Measurements from ENCODE around the gene DNAH12. TPM values are rescaled to one million over a fixed set of nuclear protein-coding genes. Genes with fewer than 3 reads are reported as not detected.
"Not testable (repeated sequence)": the region's sequence is repeated elsewhere in the genome, so short reads cannot be mapped to it uniquely, and the experiment has no call there.

DNAH12 gene
- total and polyA plus RNA-seq, 4 donors = 0.05 to 0.08 (median 0.08) TPM; not detected in 1

DNA sequence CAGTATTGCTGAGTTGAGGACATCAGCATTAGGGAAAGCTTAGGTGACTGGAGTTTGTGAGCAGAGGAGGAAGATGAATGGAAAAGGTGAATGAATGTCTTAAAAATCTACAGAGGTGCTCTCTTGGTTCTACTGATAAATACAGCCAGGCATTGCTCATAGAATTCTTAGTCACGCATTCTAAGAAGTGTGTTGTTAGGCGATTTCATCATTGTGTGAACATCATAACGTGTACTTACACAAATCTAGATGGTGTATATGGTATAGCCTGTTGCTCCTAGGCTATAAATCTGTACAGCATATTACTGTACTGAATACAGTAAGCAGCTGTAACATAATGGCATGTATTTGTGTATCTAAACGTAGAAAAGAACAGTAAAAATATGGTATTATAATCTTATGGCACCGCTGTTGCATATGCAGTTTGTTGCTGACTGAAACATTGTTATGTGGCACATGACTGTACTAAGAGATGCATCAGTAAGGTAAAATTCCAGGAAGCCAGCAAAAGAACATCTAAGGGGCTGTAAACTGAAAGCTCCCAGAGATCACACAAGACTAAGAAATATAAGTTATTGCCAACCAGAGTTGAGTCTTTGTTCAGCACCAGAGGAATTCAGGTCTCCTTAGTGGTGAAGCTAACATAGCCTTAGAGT, 208.7 kb downstream of the DNAH12 start:
- 88% methylated on average over 5 of the region's 5 CpGs for WGBS
- Histone ChIP-seq H3K4me1 (ENCODE audit: control insufficient read depth in 4 of 4, insufficient read depth in 4 of 4, low read length in 3 of 4) (no peaks in the 10 kb centered on the region), H3K4me3 (ENCODE audit: low read depth in 1 of 3, low read length in 3 of 3) (no peak overlapping the region), H3K9ac (ENCODE audit: low read depth in 1 of 2, low read length in 2 of 2) (no peak overlapping the region), H3K27ac (ENCODE audit: low read depth in 1 of 2, low read length in 2 of 2) (no peak overlapping the region), H3K36me3 (ENCODE audit: control insufficient read depth in 4 of 4, insufficient read depth in 3 of 4, low read depth in 1 of 4, low read length in 3 of 4) (no peaks in the 10 kb centered on the region), H3K27me3 (ENCODE audit: control insufficient read depth in 4 of 4, insufficient read depth in 4 of 4, low read length in 3 of 4) (no peaks in the 10 kb centered on the region), H3K9me3 (ENCODE audit: control insufficient read depth in 4 of 4, low read length in 3 of 4) (peaks cover 0 to 1% (median 0%) of the 10 kb centered on the region in 4 donors)
- TF ChIP-seq FOXA1 (IDR thresholded peaks at IDR 0.05) = no peak
- TF ChIP-seq GABPA (IDR thresholded peaks at IDR 0.05 in 1 of 2, conservative IDR thresholded peaks at IDR 0.05 in 1 of 2) = no peak
- TF ChIP-seq SP1 (IDR thresholded peaks at IDR 0.05) = no peak
- TF ChIP-seq HNF4G (IDR thresholded peaks at IDR 0.05) = no peak
- TF ChIP-seq, protein P1, sequence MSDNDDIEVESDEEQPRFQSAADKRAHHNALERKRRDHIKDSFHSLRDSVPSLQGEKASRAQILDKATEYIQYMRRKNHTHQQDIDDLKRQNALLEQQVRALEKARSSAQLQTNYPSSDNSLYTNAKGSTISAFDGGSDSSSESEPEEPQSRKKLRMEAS (IDR thresholded peaks at IDR 0.05) = no peak
- TF ChIP-seq, protein P2, sequence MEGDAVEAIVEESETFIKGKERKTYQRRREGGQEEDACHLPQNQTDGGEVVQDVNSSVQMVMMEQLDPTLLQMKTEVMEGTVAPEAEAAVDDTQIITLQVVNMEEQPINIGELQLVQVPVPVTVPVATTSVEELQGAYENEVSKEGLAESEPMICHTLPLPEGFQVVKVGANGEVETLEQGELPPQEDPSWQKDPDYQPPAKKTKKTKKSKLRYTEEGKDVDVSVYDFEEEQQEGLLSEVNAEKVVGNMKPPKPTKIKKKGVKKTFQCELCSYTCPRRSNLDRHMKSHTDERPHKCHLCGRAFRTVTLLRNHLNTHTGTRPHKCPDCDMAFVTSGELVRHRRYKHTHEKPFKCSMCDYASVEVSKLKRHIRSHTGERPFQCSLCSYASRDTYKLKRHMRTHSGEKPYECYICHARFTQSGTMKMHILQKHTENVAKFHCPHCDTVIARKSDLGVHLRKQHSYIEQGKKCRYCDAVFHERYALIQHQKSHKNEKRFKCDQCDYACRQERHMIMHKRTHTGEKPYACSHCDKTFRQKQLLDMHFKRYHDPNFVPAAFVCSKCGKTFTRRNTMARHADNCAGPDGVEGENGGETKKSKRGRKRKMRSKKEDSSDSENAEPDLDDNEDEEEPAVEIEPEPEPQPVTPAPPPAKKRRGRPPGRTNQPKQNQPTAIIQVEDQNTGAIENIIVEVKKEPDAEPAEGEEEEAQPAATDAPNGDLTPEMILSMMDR (IDR thresholded peaks at IDR 0.05; ENCODE audit: low read depth, low read length, missing input control) = no peak
- TF ChIP-seq RXRA (IDR thresholded peaks at IDR 0.05) = no peak
- TF ChIP-seq, protein P3, sequence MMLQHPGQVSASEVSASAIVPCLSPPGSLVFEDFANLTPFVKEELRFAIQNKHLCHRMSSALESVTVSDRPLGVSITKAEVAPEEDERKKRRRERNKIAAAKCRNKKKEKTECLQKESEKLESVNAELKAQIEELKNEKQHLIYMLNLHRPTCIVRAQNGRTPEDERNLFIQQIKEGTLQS (IDR thresholded peaks at IDR 0.05) = no peak
- no peak for TF ChIP-seq RAD21 (IDR thresholded peaks at IDR 0.05)
- TF ChIP-seq TAF1 (conservative IDR thresholded peaks at IDR 0.05) = no peak
- TF ChIP-seq NR2F2 (IDR thresholded peaks at IDR 0.05) = no peak
- no peak for TF ChIP-seq YY1 (IDR thresholded peaks at IDR 0.05)
- TF ChIP-seq, protein P4, sequence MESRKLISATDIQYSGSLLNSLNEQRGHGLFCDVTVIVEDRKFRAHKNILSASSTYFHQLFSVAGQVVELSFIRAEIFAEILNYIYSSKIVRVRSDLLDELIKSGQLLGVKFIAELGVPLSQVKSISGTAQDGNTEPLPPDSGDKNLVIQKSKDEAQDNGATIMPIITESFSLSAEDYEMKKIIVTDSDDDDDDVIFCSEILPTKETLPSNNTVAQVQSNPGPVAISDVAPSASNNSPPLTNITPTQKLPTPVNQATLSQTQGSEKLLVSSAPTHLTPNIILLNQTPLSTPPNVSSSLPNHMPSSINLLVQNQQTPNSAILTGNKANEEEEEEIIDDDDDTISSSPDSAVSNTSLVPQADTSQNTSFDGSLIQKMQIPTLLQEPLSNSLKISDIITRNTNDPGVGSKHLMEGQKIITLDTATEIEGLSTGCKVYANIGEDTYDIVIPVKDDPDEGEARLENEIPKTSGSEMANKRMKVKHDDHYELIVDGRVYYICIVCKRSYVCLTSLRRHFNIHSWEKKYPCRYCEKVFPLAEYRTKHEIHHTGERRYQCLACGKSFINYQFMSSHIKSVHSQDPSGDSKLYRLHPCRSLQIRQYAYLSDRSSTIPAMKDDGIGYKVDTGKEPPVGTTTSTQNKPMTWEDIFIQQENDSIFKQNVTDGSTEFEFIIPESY (IDR thresholded peaks at IDR 0.05) = no peak
- TF ChIP-seq JUND (IDR thresholded peaks at IDR 0.05) = no peak
- DNase-seq (ENCODE audit: low spot score) = no peak

DNA sequence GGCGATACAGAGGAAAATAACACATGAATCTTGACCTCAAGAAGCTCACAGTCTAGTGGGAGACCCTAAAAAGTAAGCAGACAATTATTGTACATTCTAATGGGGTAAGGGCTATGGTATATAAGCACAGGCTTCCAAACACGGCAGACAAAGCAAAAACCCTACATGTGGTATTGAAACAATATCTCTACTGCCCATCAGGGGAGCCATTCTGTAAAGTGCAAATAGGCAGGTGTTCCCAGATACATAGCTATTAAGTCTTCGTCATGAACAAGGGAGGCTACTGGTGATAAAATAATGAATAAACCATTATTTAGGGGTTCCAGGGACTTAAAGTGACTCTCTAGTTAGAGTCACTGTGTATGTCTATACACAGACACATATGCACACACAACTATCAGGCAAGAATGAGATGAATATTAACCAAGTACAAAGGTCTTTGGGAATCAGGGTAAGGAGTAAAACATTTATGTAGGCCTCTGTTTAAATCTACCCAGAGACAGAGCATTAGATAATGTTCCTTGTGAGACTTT, 213.0 kb downstream of the DNAH12 start:
- H3K27ac ChIP-seq (ENCODE audit: low read depth in 1 of 2, low read length in 2 of 2) = no peak overlapping the region
- H3K4me1 ChIP-seq (ENCODE audit: control insufficient read depth in 4 of 4, insufficient read depth in 4 of 4, low read length in 3 of 4) = no peaks in the 10 kb centered on the region
- no peaks in the 10 kb centered on the region for H3K36me3 ChIP-seq (ENCODE audit: control insufficient read depth in 4 of 4, insufficient read depth in 3 of 4, low read depth in 1 of 4, low read length in 3 of 4)
- TF ChIP-seq, protein P1 (IDR thresholded peaks at IDR 0.05) = no peak
- TF ChIP-seq YY1 (IDR thresholded peaks at IDR 0.05) (no peak), GABPA (IDR thresholded peaks at IDR 0.05 in 1 of 2, conservative IDR thresholded peaks at IDR 0.05 in 1 of 2) (no peak)
- TF ChIP-seq, protein P3 (IDR thresholded peaks at IDR 0.05) = no peak
- WGBS = 84% methylated on average over 3 of the region's 3 CpGs
- H3K4me3 ChIP-seq (ENCODE audit: low read depth in 1 of 3, low read length in 3 of 3) = no peak overlapping the region
- DNase-seq (ENCODE audit: low spot score) = no peak
- no peaks in the 10 kb centered on the region for H3K27me3 ChIP-seq (ENCODE audit: control insufficient read depth in 4 of 4, insufficient read depth in 4 of 4, low read length in 3 of 4)
- no peak overlapping the region for H3K9ac ChIP-seq (ENCODE audit: low read depth in 1 of 2, low read length in 2 of 2)
- no peaks in the 10 kb centered on the region for H3K9me3 ChIP-seq (ENCODE audit: control insufficient read depth in 4 of 4, low read length in 3 of 4)

DNA sequence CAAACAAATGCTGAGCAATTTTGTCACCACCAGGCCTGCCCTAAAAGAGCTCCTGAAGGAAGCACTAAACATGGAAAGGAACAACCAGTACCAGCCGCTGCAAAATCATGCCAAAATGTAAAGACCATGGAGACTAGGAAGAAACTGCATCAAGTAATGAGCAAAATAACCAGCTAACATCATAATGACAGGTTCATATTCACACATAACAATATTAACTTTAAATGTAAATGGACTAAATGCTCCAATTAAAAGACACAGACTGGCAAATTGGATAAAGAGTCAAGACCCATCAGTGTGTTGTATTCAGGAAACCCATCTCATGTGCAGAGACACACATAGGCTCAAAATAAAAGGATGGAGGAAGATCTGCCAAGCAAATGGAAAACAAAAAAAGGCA, 217.6 kb downstream of the DNAH12 start:
- not testable (repeated sequence) for H3K36me3 ChIP-seq (ENCODE audit: control insufficient read depth in 4 of 4, insufficient read depth in 3 of 4, low read depth in 1 of 4, low read length in 3 of 4); DNase-seq (ENCODE audit: low spot score); H3K4me1 ChIP-seq (ENCODE audit: control insufficient read depth in 4 of 4, insufficient read depth in 4 of 4, low read length in 3 of 4); H3K27me3 ChIP-seq (ENCODE audit: control insufficient read depth in 4 of 4, insufficient read depth in 4 of 4, low read length in 3 of 4); H3K27ac ChIP-seq (ENCODE audit: low read depth in 1 of 2, low read length in 2 of 2); H3K9me3 ChIP-seq (ENCODE audit: control insufficient read depth in 4 of 4, low read length in 3 of 4); H3K4me3 ChIP-seq (ENCODE audit: low read depth in 1 of 3, low read length in 3 of 3); H3K9ac ChIP-seq (ENCODE audit: low read depth in 1 of 2, low read length in 2 of 2)
- 97% methylated on average over 1 of the region's 1 CpG for WGBS
